IPS-15b (cell line): ENCODE data around the gene CEP85.
"Not testable (repeated sequence)": the region's sequence is repeated elsewhere in the genome, so short reads cannot be mapped to it uniquely, and the experiment has no call there.

Experiments
- H3K27me3 ChIP-seq: one replicate; pipeline ENCODE4 v1.6.1; 2013; ENCODE audit warnings: low read length; ENCODE audit not compliant: control insufficient read depth, insufficient read depth
- H3K36me3 ChIP-seq: one replicate; pipeline ENCODE4 v1.6.1; 2013; ENCODE audit warnings: low read length; ENCODE audit not compliant: control insufficient read depth, insufficient read depth
- H3K4me1 ChIP-seq: one replicate; pipeline ENCODE4 v1.6.1; 2013; ENCODE audit warnings: mild to moderate bottlenecking, low read length; ENCODE audit not compliant: control insufficient read depth, insufficient read depth
- H3K4me3 ChIP-seq: one replicate; pipeline ENCODE4 v1.5.1; 2013; ENCODE audit warnings: low read depth, low read length
- H3K9ac ChIP-seq: one replicate; pipeline ENCODE4 v1.6.1; 2013; ENCODE audit warnings: low read depth, mild to moderate bottlenecking, low read length
- H3K9me3 ChIP-seq: one replicate; pipeline ENCODE4 v1.6.1; 2013; ENCODE audit warnings: mild to moderate bottlenecking, low read length; ENCODE audit not compliant: control insufficient read depth, insufficient read depth

CEP85 gene

GRCh38 chr1:26203642-26204318 lies 30.2 kb upstream of the CEP85 start:
- H3K4me1 ChIP-seq: peaks cover 3% of the 10 kb centered on the region
- H3K27me3 ChIP-seq: no peaks in the 10 kb centered on the region
- H3K9me3 ChIP-seq: no peaks in the 10 kb centered on the region
- no peak overlapping the region for H3K4me3 ChIP-seq
- H3K9ac ChIP-seq: no peak overlapping the region
- H3K36me3 ChIP-seq: no peaks in the 10 kb centered on the region

- Histone ChIP-seq H3K4me3 (no peak overlapping the region), H3K27me3 (no peaks in the 10 kb centered on the region), H3K9ac (no peak overlapping the region)
Measured at GRCh38 chr1:26210147-26210870, 23.7 kb upstream of the CEP85 start.

GRCh38 chr1:26212726-26213125 lies 21.3 kb upstream of the CEP85 start:
- H3K9me3 ChIP-seq: no peaks in the 10 kb centered on the region
- no peak overlapping the region for H3K9ac ChIP-seq
- H3K27me3 ChIP-seq: no peaks in the 10 kb centered on the region
- H3K4me1 ChIP-seq: peaks cover 2% of the 10 kb centered on the region
- H3K36me3 ChIP-seq: no peaks in the 10 kb centered on the region
- H3K4me3 ChIP-seq: no peak overlapping the region

More at GRCh38 chr1:26210147-26210870, 23.7 kb upstream of the CEP85 start:
- Histone ChIP-seq H3K36me3 (no peaks in the 10 kb centered on the region), H3K4me1 (no peaks in the 10 kb centered on the region), H3K9me3 (no peaks in the 10 kb centered on the region)

- Histone ChIP-seq H3K4me3 (no peak overlapping the region), H3K9ac (no peak overlapping the region)
Measured at GRCh38 chr1:26213335-26213905, 20.6 kb upstream of the CEP85 start.

GRCh38 chr1:26215246-26215645 lies 18.8 kb upstream of the CEP85 start:
- H3K9ac ChIP-seq: no peak overlapping the region
- peaks cover 5% of the 10 kb centered on the region for H3K4me1 ChIP-seq
- H3K36me3 ChIP-seq: no peaks in the 10 kb centered on the region
- no peaks in the 10 kb centered on the region for H3K27me3 ChIP-seq
- no peaks in the 10 kb centered on the region for H3K9me3 ChIP-seq
- no peak overlapping the region for H3K4me3 ChIP-seq

More at GRCh38 chr1:26213335-26213905, 20.6 kb upstream of the CEP85 start:
- Histone ChIP-seq H3K36me3 (no peaks in the 10 kb centered on the region), H3K4me1 (peaks cover 2% of the 10 kb centered on the region), H3K27me3 (no peaks in the 10 kb centered on the region), H3K9me3 (no peaks in the 10 kb centered on the region)

- H3K4me3 ChIP-seq: no peak overlapping the region
- peaks cover 6% of the 10 kb centered on the region for H3K27me3 ChIP-seq
- H3K9ac ChIP-seq: no peak overlapping the region
- H3K4me1 ChIP-seq: peaks cover 5% of the 10 kb centered on the region
- H3K9me3 ChIP-seq: no peaks in the 10 kb centered on the region
- no peaks in the 10 kb centered on the region for H3K36me3 ChIP-seq
Measured at GRCh38 chr1:26218906-26219494, 15.0 kb upstream of the CEP85 start.

- H3K36me3 ChIP-seq: no peaks in the 10 kb centered on the region
- peaks cover 8% of the 10 kb centered on the region for H3K4me1 ChIP-seq
- H3K9ac ChIP-seq: no peak overlapping the region
- H3K9me3 ChIP-seq: no peaks in the 10 kb centered on the region
- no peak overlapping the region for H3K4me3 ChIP-seq
- peaks cover 16% of the 10 kb centered on the region for H3K27me3 ChIP-seq
Measured at GRCh38 chr1:26220199-26220912, 13.6 kb upstream of the CEP85 start.

GRCh38 chr1:26221094-26221493 lies 12.9 kb upstream of the CEP85 start:
- H3K36me3 ChIP-seq: no peaks in the 10 kb centered on the region
- H3K4me1 ChIP-seq: peaks cover 8% of the 10 kb centered on the region
- no peaks in the 10 kb centered on the region for H3K9me3 ChIP-seq
- no peak overlapping the region for H3K4me3 ChIP-seq
- H3K27me3 ChIP-seq: peaks cover 20% of the 10 kb centered on the region
- no peak overlapping the region for H3K9ac ChIP-seq

GRCh38 chr1:26224606-26225005 lies 9.4 kb upstream of the CEP85 start:
- H3K4me1 ChIP-seq: peaks cover 5% of the 10 kb centered on the region
- H3K9ac ChIP-seq: no peak overlapping the region
- H3K4me3 ChIP-seq: peak overlapping the region; percentile 75
- peaks cover 27% of the 10 kb centered on the region for H3K27me3 ChIP-seq
- no peaks in the 10 kb centered on the region for H3K9me3 ChIP-seq
- H3K36me3 ChIP-seq: no peaks in the 10 kb centered on the region

- no peak overlapping the region for H3K9ac ChIP-seq
- peaks cover 3% of the 10 kb centered on the region for H3K4me1 ChIP-seq
- peak overlapping the region; percentile 75 for H3K4me3 ChIP-seq
- peaks cover 27% of the 10 kb centered on the region for H3K27me3 ChIP-seq
- H3K36me3 ChIP-seq: no peaks in the 10 kb centered on the region
- no peaks in the 10 kb centered on the region for H3K9me3 ChIP-seq
Measured at GRCh38 chr1:26225033-26225831, 8.8 kb upstream of the CEP85 start.

GRCh38 chr1:26230682-26231081 lies 3.3 kb upstream of the CEP85 start:
- not testable (repeated sequence) for H3K27me3 ChIP-seq, H3K4me3 ChIP-seq, H3K4me1 ChIP-seq, H3K9me3 ChIP-seq, H3K36me3 ChIP-seq, H3K9ac ChIP-seq
